ENCODE data around the gene SMC1B.

DNA sequence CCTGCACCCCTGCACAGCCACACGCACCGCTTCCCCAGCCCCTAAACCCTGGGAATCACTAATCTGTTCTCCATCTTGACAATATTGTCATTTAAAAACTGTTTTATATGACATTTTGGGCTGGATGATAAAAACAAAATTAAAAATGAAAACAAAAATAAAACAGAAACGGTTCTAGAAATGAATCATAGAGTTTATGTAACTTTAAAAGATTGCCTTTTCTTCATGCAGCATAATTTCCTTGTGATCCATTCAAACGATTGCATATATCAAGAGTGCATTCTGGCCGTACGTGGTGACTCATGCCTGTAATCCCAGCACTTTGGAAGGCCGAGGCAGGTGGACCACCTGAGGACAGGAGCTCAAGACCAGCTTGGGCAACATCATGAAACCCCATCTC lies 110.2 kb downstream of the SMC1B start:
- TF ChIP-seq CTCF (IDR thresholded peaks at IDR 0.05) = no peak
- no peak for TF ChIP-seq POLR2A (IDR thresholded peaks at IDR 0.05)
